ENCODE data around the gene HAGHL. TPM values are rescaled to one million over a fixed set of nuclear protein-coding genes. Genes with fewer than 3 reads are reported as not detected.

HAGHL gene
- polyA plus RNA-seq, 2 of the 4 experiments (the other 2 are of a cell fraction) = 4.4 to 22.0 TPM

DNA sequence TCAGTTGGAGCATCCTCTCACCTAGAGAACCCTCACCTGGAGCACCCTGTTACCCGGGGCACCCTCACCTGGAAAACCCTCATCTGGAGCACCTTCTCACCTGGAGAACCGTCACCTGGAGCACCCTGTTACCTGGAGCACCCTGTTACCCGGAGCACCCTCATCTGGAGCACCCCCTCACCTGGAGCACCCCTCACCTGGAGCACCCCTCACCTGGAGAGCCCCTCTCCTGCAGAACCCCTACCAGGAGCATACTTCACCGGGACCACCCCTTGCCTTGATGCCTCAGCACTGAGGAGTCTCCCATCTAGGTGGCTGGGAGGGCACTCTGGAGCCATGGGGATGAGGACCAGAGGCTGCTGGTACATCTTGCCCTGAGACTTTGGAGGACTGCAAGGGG, 17.9 kb upstream of the HAGHL start:
- ATAC-seq = no peak
- TF ChIP-seq, protein P1, sequence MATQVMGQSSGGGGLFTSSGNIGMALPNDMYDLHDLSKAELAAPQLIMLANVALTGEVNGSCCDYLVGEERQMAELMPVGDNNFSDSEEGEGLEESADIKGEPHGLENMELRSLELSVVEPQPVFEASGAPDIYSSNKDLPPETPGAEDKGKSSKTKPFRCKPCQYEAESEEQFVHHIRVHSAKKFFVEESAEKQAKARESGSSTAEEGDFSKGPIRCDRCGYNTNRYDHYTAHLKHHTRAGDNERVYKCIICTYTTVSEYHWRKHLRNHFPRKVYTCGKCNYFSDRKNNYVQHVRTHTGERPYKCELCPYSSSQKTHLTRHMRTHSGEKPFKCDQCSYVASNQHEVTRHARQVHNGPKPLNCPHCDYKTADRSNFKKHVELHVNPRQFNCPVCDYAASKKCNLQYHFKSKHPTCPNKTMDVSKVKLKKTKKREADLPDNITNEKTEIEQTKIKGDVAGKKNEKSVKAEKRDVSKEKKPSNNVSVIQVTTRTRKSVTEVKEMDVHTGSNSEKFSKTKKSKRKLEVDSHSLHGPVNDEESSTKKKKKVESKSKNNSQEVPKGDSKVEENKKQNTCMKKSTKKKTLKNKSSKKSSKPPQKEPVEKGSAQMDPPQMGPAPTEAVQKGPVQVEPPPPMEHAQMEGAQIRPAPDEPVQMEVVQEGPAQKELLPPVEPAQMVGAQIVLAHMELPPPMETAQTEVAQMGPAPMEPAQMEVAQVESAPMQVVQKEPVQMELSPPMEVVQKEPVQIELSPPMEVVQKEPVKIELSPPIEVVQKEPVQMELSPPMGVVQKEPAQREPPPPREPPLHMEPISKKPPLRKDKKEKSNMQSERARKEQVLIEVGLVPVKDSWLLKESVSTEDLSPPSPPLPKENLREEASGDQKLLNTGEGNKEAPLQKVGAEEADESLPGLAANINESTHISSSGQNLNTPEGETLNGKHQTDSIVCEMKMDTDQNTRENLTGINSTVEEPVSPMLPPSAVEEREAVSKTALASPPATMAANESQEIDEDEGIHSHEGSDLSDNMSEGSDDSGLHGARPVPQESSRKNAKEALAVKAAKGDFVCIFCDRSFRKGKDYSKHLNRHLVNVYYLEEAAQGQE (IDR thresholded peaks at IDR 0.05) = no peak
- no peak for TF ChIP-seq HOXB5 (CRISPR knock-in tag; IDR thresholded peaks at IDR 0.05)
- no peak for TF ChIP-seq E2F6 (IDR thresholded peaks at IDR 0.05; ENCODE audit: borderline replicate concordance, low read depth)
- no peak for TF ChIP-seq ZNF302 (CRISPR knock-in tag; IDR thresholded peaks at IDR 0.05)
- TF ChIP-seq FOSB (CRISPR knock-in tag; IDR thresholded peaks at IDR 0.05) = no peak
- TF ChIP-seq RARB (CRISPR knock-in tag; IDR thresholded peaks at IDR 0.05) = no peak
- no peak for TF ChIP-seq MAFK (IDR thresholded peaks at IDR 0.05; ENCODE audit: partially characterized antibody)
- no peak for TF ChIP-seq POLR2A (IDR thresholded peaks at IDR 0.05; ENCODE audit: low read length)
- TF ChIP-seq CBX8 (IDR thresholded peaks at IDR 0.05) = no peak
- TF ChIP-seq PHF8 (IDR thresholded peaks at IDR 0.05; ENCODE audit: borderline replicate concordance, low read depth) = no peak
- TF ChIP-seq TFCP2L1 (CRISPR knock-in tag; IDR thresholded peaks at IDR 0.05) = no peak
- TF ChIP-seq CHD4 (IDR thresholded peaks at IDR 0.05; ENCODE audit: borderline replicate concordance) = no peak
- TF ChIP-seq EHF (CRISPR knock-in tag; IDR thresholded peaks at IDR 0.05) = no peak
- no peak for TF ChIP-seq CHD2 (IDR thresholded peaks at IDR 0.05; ENCODE audit: low read length, partially characterized antibody)
- ChIA-PET POLR2A (interaction anchor here (1.5 to 2.0 kb wide), 2 partner anchors 11 to 13 kb away, joined by 5 to 7 read pairs; no protein-coding TSS in a partner anchor), CTCF (interaction anchor here (0.9 to 25.1 kb wide), 6 partner anchors 11 to 347 kb away, joined by 3 to 656 read pairs (median 8); partner anchors contain the start of genes ANTKMT, CCDC78, CHTF18 and CIAO3)
- no peak for DNase-seq (ENCODE audit: low read depth in 1 of 2, low spot score in 1 of 2)
- no peak overlapping the region for H3K4me3 ChIP-seq
- no peak overlapping the region for H3K27ac ChIP-seq
- H3K4me1 ChIP-seq = peaks cover 65% of the 10 kb centered on the region
- H3K9me3 ChIP-seq = no peaks in the 10 kb centered on the region
- no peak overlapping the region for H3K4me2 ChIP-seq
- no peak for FAIRE-seq
- WGBS (ENCODE audit: missing lambda C conversion rate) = 57% methylated on average over 3 of the region's 4 CpGs

GRCh38 chr16:709566-710499, 17.1 kb upstream of the HAGHL start:
- ATAC-seq (peak; percentile 2 to 7; a peak in 4 of 6 replicates), DNase-seq (ENCODE audit: low read depth in 1 of 2, low spot score in 1 of 2) (peak in 1 of 2 experiments; percentile 83), FAIRE-seq (no peak)
- no peak for TF ChIP-seq ESRRA (IDR thresholded peaks at IDR 0.05; ENCODE audit: borderline replicate concordance, low read length)
- TF ChIP-seq RFX5 (IDR thresholded peaks at IDR 0.05) = peak; percentile 78
- TF ChIP-seq FOSL2 (IDR thresholded peaks at IDR 0.05) = no peak
- TF ChIP-seq FOSL2 (CRISPR knock-in tag; IDR thresholded peaks at IDR 0.05) = peak; percentile 69
- Histone ChIP-seq H3K9me3 (no peaks in the 10 kb centered on the region), H3K4me2 (peak overlapping the region; percentile 40; the same call in 2 of the 3 replicates), H3K27ac (peak overlapping the region; percentile 25 to 99; a peak in 5 of 6 replicates), H3K4me1 (peaks cover 71% of the 10 kb centered on the region), H3K4me3 (no peak overlapping the region)
- WGBS (ENCODE audit: missing lambda C conversion rate) = 45% methylated on average over 26 of the region's 30 CpGs
- CTCF ChIA-PET = interaction anchor here (0.8 to 25.1 kb wide), 13 partner anchors 8 to 391 kb away, joined by 3 to 656 read pairs (median 8); partner anchors contain the start of genes ANTKMT, CCDC78, CHTF18 and CIAO3
- POLR2A ChIA-PET = interaction anchor here (0.6 to 1.5 kb wide), 4 partner anchors 10 to 1312 kb away, joined by 3 to 7 read pairs (median 4); partner anchors contain the start of gene WDR24
